ENCODE measurements around the gene TBCD.

The TBCD gene

GRCh38 chr17:82872591-82873520, 121.0 kb downstream of the TBCD start:
- DNase-seq = no peak

GRCh38 chr17:82873521-82873920, 121.7 kb downstream of the TBCD start:
- DNase-seq = no peak

GRCh38 chr17:82874011-82874835, 122.4 kb downstream of the TBCD start:
- DNase-seq = no peak

- DNase-seq = no peak
These were observed 123.6 kb downstream of the TBCD start for GRCh38 chr17:82875407-82875856.

- no peak for DNase-seq
These were observed 124.3 kb downstream of the TBCD start for GRCh38 chr17:82876149-82876548.

GRCh38 chr17:82876602-82877379, 124.9 kb downstream of the TBCD start:
- no peak for DNase-seq

- DNase-seq = no peak
These were observed 126.7 kb downstream of the TBCD start for GRCh38 chr17:82878527-82878926.

GRCh38 chr17:82879241-82879640, 127.4 kb downstream of the TBCD start:
- DNase-seq = no peak

GRCh38 chr17:82880620-82881323, 128.9 kb downstream of the TBCD start:
- DNase-seq = no peak

GRCh38 chr17:82881324-82881823, 129.5 kb downstream of the TBCD start:
- no peak for DNase-seq

GRCh38 chr17:82881900-82882714, 130.2 kb downstream of the TBCD start:
- no peak for DNase-seq

- DNase-seq = no peak
These were observed 131.0 kb downstream of the TBCD start for GRCh38 chr17:82882715-82883418.

- no peak for DNase-seq
These were observed 131.7 kb downstream of the TBCD start for GRCh38 chr17:82883419-82884031.

GRCh38 chr17:82884341-82884969, 132.6 kb downstream of the TBCD start:
- DNase-seq = no peak

GRCh38 chr17:82884970-82885353, 133.1 kb downstream of the TBCD start:
- DNase-seq = no peak

GRCh38 chr17:82887255-82888164, 135.6 kb downstream of the TBCD start:
- no peak for DNase-seq

- DNase-seq = no peak
These were observed 137.0 kb downstream of the TBCD start for GRCh38 chr17:82888583-82889495.

Measured in cortex of kidney (tissue), 1 donor.